HepG2 (cell line): ENCODE measurements around the gene FCHO1. TPM values are rescaled to one million over a fixed set of nuclear protein-coding genes. Genes with fewer than 3 reads are reported as not detected.

Experiments used
- ATAC-seq: fragments of 200-7000 bp; cut with Tn5 transposase; 3 replicates; pipeline ENCODE4 v1.9.1; 2020; ENCODE audit warnings: mild to moderate bottlenecking, moderate library complexity
- BruUV-seq: library from RNA; stranded (reverse); fragments of 400-500 nt; replicated peaks from 2 replicates; lab custom pipeline; 2021; lab: Mats Ljungman, UMichigan
- CTCF ChIA-PET: fragments of 300-600 bp; formaldehyde crosslinking; extraction: SDS; loops from one replicate; lab custom pipeline; 2021; ENCODE audit warnings: low total read pairs, inconsistent platforms, low intra/inter-chr PET ratio; lab: Yijun Ruan, JAX
- POLR2A ChIA-PET: fragments of 350-600 bp; sonication (Branson Sonifier 250); formaldehyde crosslinking; loops from one replicate; lab custom pipeline; 2020; ENCODE audit warnings: antibody characterized with exemption, inconsistent platforms; lab: Yijun Ruan, JAX
- DNase-seq: peaks from one replicate; pipeline ENCODE4 v3.0.0-alpha.2; 2015; ENCODE audit warnings: low spot score
- FAIRE-seq: peaks from 3 replicates; lab custom pipeline; 2011; peaks lifted over from hg19 to GRCh38; lab: Jason Lieb, UNC
- H2AFZ ChIP-seq: one replicate; pipeline ENCODE4 v1.6.1; 2011; ENCODE audit warnings: low read length, inconsistent platforms
- H3K27ac ChIP-seq: fragments of 300-600 bp; 3 replicates; pipeline ENCODE4 v1.8.0; 2011; ENCODE audit warnings: mixed run types, mild to moderate bottlenecking, mixed read lengths, low read length, inconsistent platforms; ENCODE audit not compliant: insufficient read depth; ENCODE audit errors: extremely low read length
- H3K27me3 ChIP-seq, 2 experiments: fragments of 200-600 bp in 1 of 2; 2 replicates in 1 of 2; 3 replicates in 1 of 2; pipeline versions ENCODE4 v1.6.0 to v1.8.0; 2011; ENCODE audit warnings: low read length in 2 of 2, mild to moderate bottlenecking in 2 of 2, moderate library complexity in 2 of 2, inconsistent platforms in 1 of 2; ENCODE audit not compliant: insufficient read depth in 2 of 2, control insufficient read depth in 1 of 2
- H3K36me3 ChIP-seq, 2 experiments: fragments of 200-600 bp in 1 of 2; replicated peaks in 1 of 2; 2 replicates in 1 of 2; 3 replicates in 1 of 2; pipeline versions ENCODE4 v1.5.1 to v1.8.0; 2011; ENCODE audit warnings: low read length in 2 of 2, inconsistent platforms in 1 of 2; ENCODE audit not compliant: insufficient read depth in 2 of 2, control insufficient read depth in 1 of 2
- H3K4me1 ChIP-seq: 2 replicates; pipeline ENCODE4 v1.5.1; 2012; ENCODE audit warnings: low read length, inconsistent platforms; ENCODE audit not compliant: insufficient read depth
- H3K4me2 ChIP-seq: 2 replicates; pipeline ENCODE4 v1.6.0; 2011; ENCODE audit warnings: low read depth, low read length, inconsistent platforms
- H3K4me3 ChIP-seq, 3 experiments: fragments of 200-600 bp in 1 of 3; sonication (generic), shearing (Covaris generic) in 1 of 3; replicated peaks in 1 of 3; 2 replicates each; pipeline ENCODE4 v1.5.1; 2011 to 2016; ENCODE audit warnings: low read length in 3 of 3, inconsistent platforms in 2 of 3, low read depth in 2 of 3, mild to moderate bottlenecking in 2 of 3, control low read depth in 1 of 3, mixed read lengths in 1 of 3; ENCODE audit not compliant: insufficient read depth in 1 of 3
- H3K79me2 ChIP-seq: one replicate; pipeline ENCODE4 v1.6.1; 2011; ENCODE audit warnings: low read length, inconsistent platforms; ENCODE audit not compliant: insufficient read depth
- H3K9ac ChIP-seq: 2 replicates; pipeline ENCODE4 v1.6.0; 2011; ENCODE audit warnings: mild to moderate bottlenecking, low read depth, low read length, inconsistent platforms; ENCODE audit not compliant: insufficient read depth
- H3K9me3 ChIP-seq: 2 replicates; pipeline ENCODE4 v1.5.1; 2012; ENCODE audit warnings: mild to moderate bottlenecking, low read length
- H4K20me1 ChIP-seq: 2 replicates; pipeline ENCODE4 v1.6.0; 2011; ENCODE audit warnings: inconsistent platforms, mild to moderate bottlenecking, low read length, moderate library complexity; ENCODE audit not compliant: insufficient read depth
- CBX2 ChIP-seq, 2 experiments: fragments of 200-600 bp in 1 of 2; sonication (generic); formaldehyde crosslinking in 1 of 2; IDR thresholded peaks; 2 replicates each; pipeline versions ENCODE4 v1.7.0 to v1.8.1; 2018 to 2022; ENCODE audit warnings: low read depth in 2 of 2, low read length in 1 of 2, mild to moderate bottlenecking in 1 of 2, missing genetic modification reagents in 1 of 2
- HMG20B ChIP-seq: conservative IDR thresholded peaks from 2 replicates; pipeline ENCODE4 v1.6.1; 2016; ENCODE audit warnings: missing genetic modification reagents, missing compliant biosample characterization
- HOXD1 ChIP-seq: sonication (generic); formaldehyde crosslinking; IDR thresholded peaks from 2 replicates; pipeline ENCODE4 v1.5.0; 2020; ENCODE audit warnings: missing genetic modification reagents
- KDM4B ChIP-seq: sonication (generic); formaldehyde crosslinking; IDR thresholded peaks from 2 replicates; pipeline ENCODE4 v1.4.0; 2020; ENCODE audit warnings: missing genetic modification reagents
- PPARG ChIP-seq: conservative IDR thresholded peaks from 2 replicates; pipeline ENCODE4 v1.6.1; 2016; ENCODE audit warnings: missing biosample characterization, missing genetic modification reagents
- RXRA ChIP-seq: sonication (generic); formaldehyde crosslinking; IDR thresholded peaks from 2 replicates; pipeline ENCODE4 v1.5.1; 2020; ENCODE audit warnings: missing genetic modification reagents
- ZBTB42 ChIP-seq: sonication (generic); formaldehyde crosslinking; IDR thresholded peaks from 2 replicates; pipeline ENCODE4 v1.5.0; 2020; ENCODE audit warnings: mild to moderate bottlenecking, missing genetic modification reagents
- ZFY ChIP-seq: sonication (generic); formaldehyde crosslinking; IDR thresholded peaks from 2 replicates; pipeline ENCODE4 v1.4.0; 2020; ENCODE audit warnings: missing genetic modification reagents
- ZNF160 ChIP-seq: sonication (generic); formaldehyde crosslinking; IDR thresholded peaks from 2 replicates; pipeline ENCODE4 v1.8.0; 2022; ENCODE audit warnings: mild to moderate bottlenecking, inconsistent platforms, missing genetic modification reagents
- ZNF24 ChIP-seq: fragments of 450-650 bp; IDR thresholded peaks from 2 replicates; pipeline ENCODE4 v1.6.1; 2017; ENCODE audit warnings: antibody characterized with exemption, mild to moderate bottlenecking
- ZNF253 ChIP-seq: sonication (generic); formaldehyde crosslinking; IDR thresholded peaks from 2 replicates; pipeline ENCODE4 v1.8.0; 2022; ENCODE audit warnings: mild to moderate bottlenecking, missing genetic modification reagents, borderline replicate concordance
- ZNF333 ChIP-seq: sonication (generic); formaldehyde crosslinking; IDR thresholded peaks from 2 replicates; pipeline ENCODE4 v1.4.0; 2020; ENCODE audit warnings: mild to moderate bottlenecking, missing genetic modification reagents, borderline replicate concordance
- WGBS: methylation state at CpG from one replicate; pipeline ENCODE4 v1.1.6; 2017; ENCODE audit warnings: low lambda C conversion rate; 5-methylcytosine and 5-hydroxymethylcytosine counted together
- in situ Hi-C: cut with HindIII; loops from 2 replicates; pipeline ENCODE4 v1.10.0; 2017; ENCODE audit warnings: low pct_unique_long_range_greater_than_20kb; ENCODE audit not compliant: extremely low pct_ligation_motif_present
- intact Hi-C: fragments of 100-400 bp; cut with micrococcal nuclease; formaldehyde crosslinking; loops from one replicate; pipeline ENCODE4 v1.10.0; 2022; ENCODE audit not compliant: unreplicated experiment
- polyA plus RNA-seq, 8 experiments: library from polyadenylated mRNA; depleted of rRNA in 3 of 8; stranded (reverse) in 7 of 8; unstranded in 1 of 8; fragments of >200 nt; fragmentation: Illumina TruSeq in 4 of 8; extraction: Trizol in 4 of 8; gene quantifications; 2 replicates each; pipeline versions ENCODE4 v1.2.1 to v1.2.3, GENCODE V29; 2011 to 2016; ENCODE audit warnings: low read depth in 4 of 8, missing spikeins in 1 of 8, mixed read lengths in 1 of 8; ENCODE audit not compliant: insufficient read depth in 1 of 8
- total RNA-seq, 5 experiments: library from RNA; depleted of rRNA; stranded (reverse); fragments of >200 nt; fragmentation: Illumina TruSeq; extraction: Trizol; gene quantifications; 2 replicates each; pipeline ENCODE4 v1.2.3, GENCODE V29; 2016; ENCODE audit warnings: low read depth in 1 of 5
- TF ChIP-seq, protein P1 (sequence below): sonication (generic); formaldehyde crosslinking; conservative IDR thresholded peaks from 2 replicates; pipeline ENCODE4 v1.4.0; 2020; ENCODE audit warnings: missing genetic modification reagents
- TF ChIP-seq, protein P2 (sequence below): sonication (generic); formaldehyde crosslinking; IDR thresholded peaks from 2 replicates; pipeline ENCODE4 v1.5.1; 2020; ENCODE audit warnings: missing genetic modification reagents, mild to moderate bottlenecking, borderline replicate concordance

The FCHO1 gene
- total and polyA plus RNA-seq, 2 of the 13 experiments (the other 11 are each of a cell fraction or from before 2014, with no cell fraction given) = 1.3 to 3.1 TPM

DNA sequence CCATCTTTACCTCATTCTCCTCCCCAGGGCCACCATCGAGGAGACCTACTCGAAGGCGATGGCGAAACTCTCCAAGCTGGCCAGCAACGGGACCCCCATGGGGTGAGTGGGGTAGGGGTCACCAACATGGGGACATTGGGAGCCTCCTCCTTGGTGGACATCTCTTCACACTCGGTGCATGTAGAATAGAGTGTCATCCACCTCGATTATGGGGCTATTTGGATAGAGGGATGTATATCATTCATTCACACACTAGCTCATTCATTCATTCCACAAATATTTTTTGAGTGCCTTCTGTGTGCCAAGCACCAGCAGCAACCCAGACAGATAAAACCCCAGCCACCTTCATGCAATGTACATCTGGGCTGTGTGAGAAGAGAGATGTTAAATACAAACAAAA, 13.1 kb downstream of the FCHO1 start:
- intact Hi-C loops = no loop called here
- no peak for ATAC-seq
- Histone ChIP-seq H3K27me3 (no peaks in the 10 kb centered on the region), H3K36me3 (no peaks in the 10 kb centered on the region), H3K4me2 (no peak overlapping the region), H3K4me3 (no peak overlapping the region), H3K27ac (no peak overlapping the region), H3K9me3 (no peaks in the 10 kb centered on the region), H4K20me1 (no peaks in the 10 kb centered on the region), H3K9ac (no peak overlapping the region), H3K4me1 (peaks cover 28% of the 10 kb centered on the region), H2AFZ (no peak overlapping the region), H3K79me2 (no peaks in the 10 kb centered on the region)
- ChIA-PET POLR2A (no interaction called here), CTCF (no interaction called here)
- FAIRE-seq = no peak
- in situ Hi-C loops = no loop called here
- 90% methylated on average over 7 of the region's 7 CpGs for WGBS
- no peak for DNase-seq
- no TSS peak for BruUV-seq
- 0 out of 2 replicates have a peak, but pooled peaks have one; percentile 47 for TF ChIP-seq ZNF24
- no peak for TF ChIP-seq HMG20B (CRISPR knock-in tag)

DNA sequence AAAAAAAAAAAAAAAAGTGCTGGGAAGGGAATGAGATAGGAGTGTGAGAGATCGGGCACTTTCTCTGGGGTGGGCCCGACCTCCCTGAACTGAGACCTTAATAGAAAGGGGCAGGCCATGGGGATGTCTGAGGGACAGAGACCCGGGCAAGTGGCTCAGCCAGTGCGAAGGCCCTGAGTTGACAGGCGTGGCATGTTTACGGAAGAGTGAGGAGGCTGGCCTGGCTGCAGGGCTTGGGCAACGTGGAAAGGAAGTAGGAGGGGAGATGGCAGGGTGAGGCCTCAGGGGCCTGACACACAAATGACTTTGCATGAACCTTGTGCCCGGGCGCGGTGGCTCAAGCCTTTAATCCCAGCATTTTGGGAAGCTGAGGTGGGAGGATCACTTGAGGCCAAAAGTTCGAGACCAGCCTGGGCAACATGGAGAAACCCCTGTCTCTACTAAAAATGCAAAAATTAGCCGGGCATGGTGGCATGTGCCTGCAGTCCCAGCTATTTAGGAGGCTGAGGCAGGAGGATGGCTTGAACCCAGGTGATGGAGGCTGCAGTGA, 13.9 kb downstream of the FCHO1 start:
- DNase-seq (peak; percentile 88), FAIRE-seq (peak; percentile 78), ATAC-seq (peak; percentile 83)
- Histone ChIP-seq H3K27me3 (no peaks in the 10 kb centered on the region), H2AFZ (no peak overlapping the region), H3K4me2 (peak overlapping the region; percentile 42), H3K9me3 (no peaks in the 10 kb centered on the region), H4K20me1 (no peaks in the 10 kb centered on the region), H3K9ac (no peak overlapping the region), H3K4me3 (no peak overlapping the region; a peak in 1 of 6 replicates), H3K4me1 (peaks cover 28% of the 10 kb centered on the region), H3K79me2 (no peaks in the 10 kb centered on the region), H3K27ac (peak overlapping the region; percentile 65), H3K36me3 (no peaks in the 10 kb centered on the region)
- CTCF ChIA-PET = interaction anchor here (1.4 kb wide), 1 partner anchor 10 kb away, joined by 4 read pairs; no protein-coding TSS in a partner anchor
- POLR2A ChIA-PET = interaction anchor here (1.0 to 2.0 kb wide), 2 partner anchors 11 to 95 kb away, joined by 3 to 18 read pairs; partner anchors contain the start of gene RPL18A
- intact Hi-C loops = no loop called here
- no TSS peak for BruUV-seq
- 6% methylated on average over 12 of the region's 12 CpGs for WGBS
- in situ Hi-C loops = no loop called here
- no peak for TF ChIP-seq HOXD1 (CRISPR knock-in tag)
- TF ChIP-seq ZFY (CRISPR knock-in tag) = peak; percentile 62
- TF ChIP-seq ZBTB42 = no peak
- no peak for TF ChIP-seq ZNF333 (CRISPR knock-in tag)
- TF ChIP-seq, protein P1, sequence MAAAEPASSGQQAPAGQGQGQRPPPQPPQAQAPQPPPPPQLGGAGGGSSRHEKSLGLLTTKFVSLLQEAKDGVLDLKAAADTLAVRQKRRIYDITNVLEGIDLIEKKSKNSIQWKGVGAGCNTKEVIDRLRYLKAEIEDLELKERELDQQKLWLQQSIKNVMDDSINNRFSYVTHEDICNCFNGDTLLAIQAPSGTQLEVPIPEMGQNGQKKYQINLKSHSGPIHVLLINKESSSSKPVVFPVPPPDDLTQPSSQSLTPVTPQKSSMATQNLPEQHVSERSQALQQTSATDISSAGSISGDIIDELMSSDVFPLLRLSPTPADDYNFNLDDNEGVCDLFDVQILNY (CRISPR knock-in tag) = no peak
- TF ChIP-seq CBX2 (IDR thresholded peaks at IDR 0.05; ENCODE audit: low read depth, low read length) = no peak
- TF ChIP-seq CBX2 (CRISPR knock-in tag; IDR thresholded peaks at IDR 0.05; ENCODE audit: low read depth) = no peak
- peak; percentile 76 for TF ChIP-seq RXRA
- TF ChIP-seq ZNF253 (CRISPR knock-in tag) = no peak
- TF ChIP-seq PPARG (CRISPR knock-in tag) = peak; percentile 49; the same call in 1 of the 2 replicates
- no peak for TF ChIP-seq KDM4B (CRISPR knock-in tag)
- TF ChIP-seq, protein P2, sequence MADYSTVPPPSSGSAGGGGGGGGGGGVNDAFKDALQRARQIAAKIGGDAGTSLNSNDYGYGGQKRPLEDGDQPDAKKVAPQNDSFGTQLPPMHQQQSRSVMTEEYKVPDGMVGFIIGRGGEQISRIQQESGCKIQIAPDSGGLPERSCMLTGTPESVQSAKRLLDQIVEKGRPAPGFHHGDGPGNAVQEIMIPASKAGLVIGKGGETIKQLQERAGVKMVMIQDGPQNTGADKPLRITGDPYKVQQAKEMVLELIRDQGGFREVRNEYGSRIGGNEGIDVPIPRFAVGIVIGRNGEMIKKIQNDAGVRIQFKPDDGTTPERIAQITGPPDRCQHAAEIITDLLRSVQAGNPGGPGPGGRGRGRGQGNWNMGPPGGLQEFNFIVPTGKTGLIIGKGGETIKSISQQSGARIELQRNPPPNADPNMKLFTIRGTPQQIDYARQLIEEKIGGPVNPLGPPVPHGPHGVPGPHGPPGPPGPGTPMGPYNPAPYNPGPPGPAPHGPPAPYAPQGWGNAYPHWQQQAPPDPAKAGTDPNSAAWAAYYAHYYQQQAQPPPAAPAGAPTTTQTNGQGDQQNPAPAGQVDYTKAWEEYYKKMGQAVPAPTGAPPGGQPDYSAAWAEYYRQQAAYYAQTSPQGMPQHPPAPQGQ = no peak
- TF ChIP-seq ZNF160 (CRISPR knock-in tag) = no peak
